ENCODE results near the gene ASCC1. TPM values are rescaled to one million over a fixed set of nuclear protein-coding genes. Genes with fewer than 3 reads are reported as not detected.

The ASCC1 gene
- total and polyA plus RNA-seq, 2 donors (not counting 1 experiment from before 2014, with no cell fraction given): 17.9 to 28.1 TPM

DNA sequence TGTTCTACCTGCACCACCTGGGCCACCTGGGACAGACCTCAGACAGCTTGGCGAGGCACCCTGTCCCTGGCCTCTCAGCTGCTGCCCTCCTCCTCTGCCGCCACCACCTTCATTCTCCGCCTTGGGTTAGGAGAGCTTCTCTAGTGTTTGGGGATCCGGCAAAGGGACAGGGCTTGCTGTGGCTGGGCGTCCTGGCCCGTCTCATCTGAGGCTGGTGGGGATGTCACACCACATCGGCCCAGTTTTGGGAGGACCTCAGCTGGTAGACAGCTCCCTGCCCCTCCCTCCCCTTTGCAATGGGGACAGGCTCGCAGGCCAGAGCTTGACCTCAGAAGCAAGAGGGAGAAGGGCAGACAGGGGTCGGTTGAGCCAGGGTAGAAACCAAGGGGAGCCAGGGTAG, 154.1 kb downstream of the ASCC1 start:
- H3K9ac ChIP-seq (ENCODE audit: low read length): no peak overlapping the region
- H3K27ac ChIP-seq (ENCODE audit: low read length in 2 of 2): no peak overlapping the region
- no peaks in the 10 kb centered on the region for H3K9me3 ChIP-seq (ENCODE audit: control extremely low read depth in 1 of 3, control insufficient read depth in 2 of 3, insufficient read depth in 1 of 3, low read length in 2 of 3)
- POLR2A ChIA-PET: no interaction called here
- CTCF ChIA-PET: interaction anchor here (0.5 to 7.5 kb wide), 7 partner anchors 13 to 276 kb away, joined by 3 to 57 read pairs (median 4); no protein-coding TSS in a partner anchor
- TF ChIP-seq, protein P1, sequence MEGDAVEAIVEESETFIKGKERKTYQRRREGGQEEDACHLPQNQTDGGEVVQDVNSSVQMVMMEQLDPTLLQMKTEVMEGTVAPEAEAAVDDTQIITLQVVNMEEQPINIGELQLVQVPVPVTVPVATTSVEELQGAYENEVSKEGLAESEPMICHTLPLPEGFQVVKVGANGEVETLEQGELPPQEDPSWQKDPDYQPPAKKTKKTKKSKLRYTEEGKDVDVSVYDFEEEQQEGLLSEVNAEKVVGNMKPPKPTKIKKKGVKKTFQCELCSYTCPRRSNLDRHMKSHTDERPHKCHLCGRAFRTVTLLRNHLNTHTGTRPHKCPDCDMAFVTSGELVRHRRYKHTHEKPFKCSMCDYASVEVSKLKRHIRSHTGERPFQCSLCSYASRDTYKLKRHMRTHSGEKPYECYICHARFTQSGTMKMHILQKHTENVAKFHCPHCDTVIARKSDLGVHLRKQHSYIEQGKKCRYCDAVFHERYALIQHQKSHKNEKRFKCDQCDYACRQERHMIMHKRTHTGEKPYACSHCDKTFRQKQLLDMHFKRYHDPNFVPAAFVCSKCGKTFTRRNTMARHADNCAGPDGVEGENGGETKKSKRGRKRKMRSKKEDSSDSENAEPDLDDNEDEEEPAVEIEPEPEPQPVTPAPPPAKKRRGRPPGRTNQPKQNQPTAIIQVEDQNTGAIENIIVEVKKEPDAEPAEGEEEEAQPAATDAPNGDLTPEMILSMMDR (IDR thresholded peaks at IDR 0.05): no peak
- TF ChIP-seq EZH2 (IDR thresholded peaks at IDR 0.05; ENCODE audit: borderline replicate concordance, insufficient read depth, low read depth, low read length, poor library complexity, severe bottlenecking): no peak
- ATAC-seq (ENCODE audit: low read depth) (no peak), DNase-seq (no peak)
- intact Hi-C loops (cut with micrococcal nuclease): no loop called here
- H3K4me2 ChIP-seq (replicated peaks; ENCODE audit: low read depth, low read length, poor library complexity, severe bottlenecking): no peak overlapping the region
- WGBS (ENCODE audit: insufficient coverage): 90% methylated on average over 6 of the region's 9 CpGs
- H3K36me3 ChIP-seq (replicated peaks in 1 of 2; ENCODE audit: control extremely low read depth in 1 of 2, control insufficient read depth in 1 of 2, extremely low read depth in 1 of 2, insufficient read depth in 2 of 2, low read length in 1 of 2): peaks cover 0 to 35% of the 10 kb centered on the region in 2 experiments
- H2AFZ ChIP-seq (ENCODE audit: insufficient read depth, low read depth, low read length, poor library complexity, severe bottlenecking): no peak overlapping the region
- Mint-ChIP-seq H3K27ac (no peak overlapping the region), H3K4me1 (peaks cover 8% of the 10 kb centered on the region), H3K27me3 (no peaks in the 10 kb centered on the region), H3K4me3 (no peak overlapping the region), H3K9me3 (ENCODE audit: insufficient read depth) (no peaks in the 10 kb centered on the region)
- no peaks in the 10 kb centered on the region for H4K20me1 ChIP-seq (ENCODE audit: control insufficient read depth, insufficient read depth, low read length, poor library complexity, severe bottlenecking)
- no peaks in the 10 kb centered on the region for H3K27me3 ChIP-seq (replicated peaks in 1 of 4; ENCODE audit: control extremely low read depth in 1 of 4, control insufficient read depth in 3 of 4, insufficient read depth in 4 of 4, low read length in 3 of 4)
- no peaks in the 10 kb centered on the region for H3K79me2 ChIP-seq (ENCODE audit: control insufficient read depth, insufficient read depth, low read length)
- no peak overlapping the region for H3K4me3 ChIP-seq (ENCODE audit: control extremely low read depth in 1 of 5, extremely low read depth in 1 of 5, insufficient read depth in 1 of 5, low read depth in 2 of 5, low read length in 4 of 5)
- H3K4me1 ChIP-seq (ENCODE audit: control insufficient read depth in 2 of 2, insufficient read depth in 2 of 2, low read length in 2 of 2): no peaks in the 10 kb centered on the region

DNA sequence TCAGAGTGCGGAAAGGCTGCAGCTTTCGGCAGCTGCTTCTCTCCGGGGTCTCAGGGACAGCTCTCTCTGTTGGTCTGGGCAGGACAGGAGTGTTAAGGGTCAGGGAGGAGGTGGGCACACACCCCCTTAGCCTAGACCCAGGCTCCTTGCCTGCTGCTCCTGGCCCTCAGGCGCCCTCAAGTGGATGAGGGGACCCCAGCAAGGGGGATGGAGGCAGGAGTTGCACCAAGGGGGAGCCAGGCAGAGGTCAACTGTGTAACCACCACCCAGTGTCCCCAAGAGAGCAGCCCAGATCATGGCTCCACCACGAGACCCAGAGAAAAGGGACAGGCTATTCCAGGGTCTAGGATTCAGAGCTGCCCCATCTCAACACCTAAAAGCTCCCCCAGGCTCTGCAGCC, 154.6 kb downstream of the ASCC1 start:
- no peaks in the 10 kb centered on the region for H3K79me2 ChIP-seq (ENCODE audit: control insufficient read depth, insufficient read depth, low read length)
- no peak overlapping the region for H3K4me3 ChIP-seq (ENCODE audit: control extremely low read depth in 1 of 5, extremely low read depth in 1 of 5, insufficient read depth in 1 of 5, low read depth in 2 of 5, low read length in 4 of 5)
- Mint-ChIP-seq H3K27ac (no peak overlapping the region), H3K4me3 (no peak overlapping the region), H3K4me1 (peaks cover 8% of the 10 kb centered on the region), H3K27me3 (no peaks in the 10 kb centered on the region), H3K9me3 (ENCODE audit: insufficient read depth) (no peaks in the 10 kb centered on the region)
- 73% methylated on average over 5 of the region's 5 CpGs for WGBS (ENCODE audit: insufficient coverage)
- H3K4me1 ChIP-seq (ENCODE audit: control insufficient read depth in 2 of 2, insufficient read depth in 2 of 2, low read length in 2 of 2): no peaks in the 10 kb centered on the region
- ChIA-PET POLR2A (no interaction called here), CTCF (interaction anchor here (0.8 to 7.5 kb wide), 6 partner anchors 12 to 276 kb away, joined by 3 to 57 read pairs (median 4); no protein-coding TSS in a partner anchor)
- no peaks in the 10 kb centered on the region for H3K27me3 ChIP-seq (replicated peaks in 1 of 4; ENCODE audit: control extremely low read depth in 1 of 4, control insufficient read depth in 3 of 4, insufficient read depth in 4 of 4, low read length in 3 of 4)
- no peak overlapping the region for H3K9ac ChIP-seq (ENCODE audit: low read length)
- no peaks in the 10 kb centered on the region for H4K20me1 ChIP-seq (ENCODE audit: control insufficient read depth, insufficient read depth, low read length, poor library complexity, severe bottlenecking)
- peaks cover 0 to 31% of the 10 kb centered on the region in 2 experiments for H3K36me3 ChIP-seq (replicated peaks in 1 of 2; ENCODE audit: control extremely low read depth in 1 of 2, control insufficient read depth in 1 of 2, extremely low read depth in 1 of 2, insufficient read depth in 2 of 2, low read length in 1 of 2)
- no peak overlapping the region for H3K4me2 ChIP-seq (replicated peaks; ENCODE audit: low read depth, low read length, poor library complexity, severe bottlenecking)
- no peak for TF ChIP-seq EZH2 (IDR thresholded peaks at IDR 0.05; ENCODE audit: borderline replicate concordance, insufficient read depth, low read depth, low read length, poor library complexity, severe bottlenecking)
- TF ChIP-seq, protein P1 (IDR thresholded peaks at IDR 0.05): no peak
- DNase-seq (no peak), ATAC-seq (ENCODE audit: low read depth) (peak; percentile 42)
- intact Hi-C loops (cut with micrococcal nuclease): no loop called here
- no peak overlapping the region for H3K27ac ChIP-seq (ENCODE audit: low read length in 2 of 2)
- H3K9me3 ChIP-seq (ENCODE audit: control extremely low read depth in 1 of 3, control insufficient read depth in 2 of 3, insufficient read depth in 1 of 3, low read length in 2 of 3): no peaks in the 10 kb centered on the region
- no peak overlapping the region for H2AFZ ChIP-seq (ENCODE audit: insufficient read depth, low read depth, low read length, poor library complexity, severe bottlenecking)
